GM12873 (cell line): ENCODE results near the gene VPS33B.

ENCODE experiments used
- CTCF ChIP-seq: IDR thresholded peaks from 2 replicates; pipeline ENCODE4 v1.5.1; 2012; ENCODE audit warnings: low read depth, mild to moderate bottlenecking, moderate library complexity, low read length, control low read depth; ENCODE audit not compliant: insufficient read depth; ENCODE audit errors: missing control alignments

VPS33B gene

GRCh38 chr15:90970274-90970673 lies 52.1 kb downstream of the VPS33B start:
- TF ChIP-seq CTCF = no peak

GRCh38 chr15:90968434-90968833 lies 54.0 kb downstream of the VPS33B start:
- TF ChIP-seq CTCF = no peak

GRCh38 chr15:90967206-90967605 lies 55.2 kb downstream of the VPS33B start:
- TF ChIP-seq CTCF = no peak

- no peak for TF ChIP-seq CTCF
Measured at GRCh38 chr15:90966262-90966661, 56.1 kb downstream of the VPS33B start.

- TF ChIP-seq CTCF = no peak
Measured at GRCh38 chr15:90962021-90962420, 60.4 kb downstream of the VPS33B start.

GRCh38 chr15:90960298-90961091 lies 61.9 kb downstream of the VPS33B start:
- TF ChIP-seq CTCF = no peak

- no peak for TF ChIP-seq CTCF
Measured at GRCh38 chr15:90959894-90960293, 62.5 kb downstream of the VPS33B start.
